Endothelial cell (in vitro differentiated cells): ENCODE data around the gene MCAT. TPM values are rescaled to one million over a fixed set of nuclear protein-coding genes. Genes with fewer than 3 reads are reported as not detected.
"Not testable (repeated sequence)": the region's sequence is repeated elsewhere in the genome, so short reads cannot be mapped to it uniquely, and the experiment has no call there.

Source experiments
- DNase-seq: peaks from one replicate; pipeline ENCODE4 v3.0.0; 2021; ENCODE audit warnings: low spot score
- H3K27ac Mint-ChIP-seq: one replicate; pipeline ENCODE4 v1.8.0; 2021; ENCODE audit warnings: mixed read lengths, inconsistent platforms; ENCODE audit not compliant: unreplicated experiment
- H3K27me3 Mint-ChIP-seq: one replicate; pipeline ENCODE4 v1.8.0; 2021; ENCODE audit warnings: mild to moderate bottlenecking, moderate library complexity, mixed read lengths, inconsistent platforms; ENCODE audit not compliant: unreplicated experiment
- H3K36me3 Mint-ChIP-seq: one replicate; pipeline ENCODE4 v1.8.0; 2021; ENCODE audit warnings: mild to moderate bottlenecking, low read depth, mixed read lengths, inconsistent platforms; ENCODE audit not compliant: unreplicated experiment
- H3K4me1 Mint-ChIP-seq: one replicate; pipeline ENCODE4 v1.8.0; 2021; ENCODE audit warnings: mild to moderate bottlenecking, mixed read lengths, inconsistent platforms; ENCODE audit not compliant: unreplicated experiment
- H3K4me3 Mint-ChIP-seq: one replicate; pipeline ENCODE4 v1.8.0; 2021; ENCODE audit warnings: mild to moderate bottlenecking, mixed read lengths, inconsistent platforms; ENCODE audit not compliant: unreplicated experiment
- H3K9me3 Mint-ChIP-seq: one replicate; pipeline ENCODE4 v1.8.0; 2021; ENCODE audit warnings: mixed read lengths, inconsistent platforms; ENCODE audit not compliant: unreplicated experiment
- total RNA-seq: library from RNA; stranded (reverse); fragmentation: NEBNext Ultra II Directional; extraction: Animal tissue kit (Norgen Biotek cat#: 25700); gene quantifications from one replicate; pipeline ENCODE4 v1.2.1, GENCODE V29; 2021; ENCODE audit not compliant: unreplicated experiment
- TF ChIP-seq, protein P1 (sequence below): fragments of 200-600 bp; sonication (generic); IDR thresholded peaks from one replicate; pipeline ENCODE4 v1.5.0; 2021; ENCODE audit warnings: antibody characterized with exemption; ENCODE audit not compliant: unreplicated experiment

Gene MCAT
- total RNA-seq, 1 donor from 2014 or later: 10.3 TPM

DNA sequence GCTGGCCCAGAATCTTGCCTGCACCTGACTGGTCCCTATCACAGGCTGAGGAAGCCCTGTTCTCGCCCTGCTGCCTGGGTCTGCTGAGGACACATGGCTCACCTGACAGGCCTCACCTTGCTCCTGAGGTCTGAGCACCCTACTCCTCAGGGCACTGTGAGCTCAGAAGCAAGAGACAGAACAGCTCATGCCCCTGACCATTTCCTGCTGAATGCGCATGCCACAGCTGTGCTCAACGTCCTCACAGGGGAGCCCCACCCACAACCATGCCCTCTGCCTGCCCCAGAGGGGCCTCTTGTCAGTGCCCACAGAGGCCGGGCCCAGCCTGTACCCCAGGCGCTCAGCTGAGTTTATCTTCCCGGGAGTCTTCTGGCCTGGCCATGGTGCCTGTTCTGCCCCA is 5.4 kb upstream of the MCAT start:
- H3K27me3 Mint-ChIP-seq: peaks cover 5% of the 10 kb centered on the region
- H3K4me1 Mint-ChIP-seq: peaks cover 12% of the 10 kb centered on the region
- TF ChIP-seq, protein P1, sequence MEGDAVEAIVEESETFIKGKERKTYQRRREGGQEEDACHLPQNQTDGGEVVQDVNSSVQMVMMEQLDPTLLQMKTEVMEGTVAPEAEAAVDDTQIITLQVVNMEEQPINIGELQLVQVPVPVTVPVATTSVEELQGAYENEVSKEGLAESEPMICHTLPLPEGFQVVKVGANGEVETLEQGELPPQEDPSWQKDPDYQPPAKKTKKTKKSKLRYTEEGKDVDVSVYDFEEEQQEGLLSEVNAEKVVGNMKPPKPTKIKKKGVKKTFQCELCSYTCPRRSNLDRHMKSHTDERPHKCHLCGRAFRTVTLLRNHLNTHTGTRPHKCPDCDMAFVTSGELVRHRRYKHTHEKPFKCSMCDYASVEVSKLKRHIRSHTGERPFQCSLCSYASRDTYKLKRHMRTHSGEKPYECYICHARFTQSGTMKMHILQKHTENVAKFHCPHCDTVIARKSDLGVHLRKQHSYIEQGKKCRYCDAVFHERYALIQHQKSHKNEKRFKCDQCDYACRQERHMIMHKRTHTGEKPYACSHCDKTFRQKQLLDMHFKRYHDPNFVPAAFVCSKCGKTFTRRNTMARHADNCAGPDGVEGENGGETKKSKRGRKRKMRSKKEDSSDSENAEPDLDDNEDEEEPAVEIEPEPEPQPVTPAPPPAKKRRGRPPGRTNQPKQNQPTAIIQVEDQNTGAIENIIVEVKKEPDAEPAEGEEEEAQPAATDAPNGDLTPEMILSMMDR: no peak
- H3K9me3 Mint-ChIP-seq: no peaks in the 10 kb centered on the region
- no peaks in the 10 kb centered on the region for H3K36me3 Mint-ChIP-seq
- H3K4me3 Mint-ChIP-seq: no peak overlapping the region
- no peak for DNase-seq
- H3K27ac Mint-ChIP-seq: no peak overlapping the region

DNA sequence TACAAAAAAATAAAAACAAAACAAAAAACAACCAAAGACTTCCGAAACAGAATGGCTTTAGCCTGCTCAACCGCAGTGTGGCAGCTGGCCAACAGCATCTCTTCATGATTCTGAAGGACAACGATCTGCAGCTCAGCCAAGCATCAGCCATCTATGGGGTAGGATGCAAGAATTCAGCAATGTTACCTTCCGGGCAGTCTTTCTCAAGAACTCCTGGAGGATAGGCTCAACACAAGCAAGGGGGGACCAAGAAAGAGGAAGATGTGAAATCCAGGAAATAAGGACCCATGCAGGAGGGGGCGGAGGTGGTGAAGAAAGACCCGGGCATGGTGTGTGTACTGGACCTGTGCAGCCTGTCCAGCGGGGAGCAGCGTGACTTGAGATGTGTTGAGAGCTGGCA is 4.6 kb upstream of the MCAT start:
- Mint-ChIP-seq H3K27ac (no peak overlapping the region), H3K36me3 (no peaks in the 10 kb centered on the region), H3K27me3 (peaks cover 7% of the 10 kb centered on the region), H3K4me1 (peaks cover 9% of the 10 kb centered on the region), H3K9me3 (no peaks in the 10 kb centered on the region), H3K4me3 (no peak overlapping the region)
- TF ChIP-seq, protein P1: no peak
- no peak for DNase-seq

DNA sequence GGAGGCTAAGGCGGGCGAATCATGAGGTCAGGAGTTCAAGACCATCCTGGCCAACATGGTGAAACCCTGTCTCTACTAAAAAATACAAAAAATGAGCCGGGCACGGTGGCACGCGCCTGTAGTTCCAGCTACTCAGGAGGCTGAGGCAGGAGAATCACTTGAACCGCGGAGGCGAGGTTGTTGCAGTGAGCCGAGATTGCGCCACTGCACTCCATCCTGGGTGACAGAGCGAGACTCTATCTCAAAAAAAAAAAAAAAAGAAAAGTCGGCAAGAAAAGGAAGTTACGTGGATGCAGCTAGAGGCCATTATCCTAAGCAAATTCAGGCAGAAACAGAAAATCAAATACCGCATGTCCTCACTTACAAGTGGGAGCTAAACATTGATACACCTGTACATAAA is 3.1 kb upstream of the MCAT start:
- not testable (repeated sequence) for DNase-seq, H3K36me3 Mint-ChIP-seq, H3K4me1 Mint-ChIP-seq, H3K9me3 Mint-ChIP-seq, H3K27ac Mint-ChIP-seq, H3K4me3 Mint-ChIP-seq
- peaks cover 12% of the 10 kb centered on the region for H3K27me3 Mint-ChIP-seq

DNA sequence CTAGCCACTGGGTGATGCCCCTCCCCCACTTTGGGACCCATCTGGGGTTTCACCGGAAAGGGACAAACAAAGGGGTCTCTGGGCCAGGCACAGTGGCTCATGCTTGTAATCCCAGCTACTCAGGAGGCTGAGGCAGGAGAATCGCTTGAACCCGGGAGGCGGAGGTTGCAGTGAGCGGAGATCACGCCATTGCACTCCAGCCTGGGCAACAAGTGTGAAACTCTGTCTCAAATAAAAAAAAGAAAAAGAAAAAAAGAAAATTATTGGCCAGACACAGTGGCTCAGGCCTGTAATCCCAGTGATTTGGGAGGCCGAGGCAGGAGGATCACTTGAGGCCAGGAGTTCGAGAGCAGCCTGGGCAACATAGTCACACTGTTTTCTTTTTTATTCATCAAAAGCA is 2.2 kb upstream of the MCAT start:
- not testable (repeated sequence) for H3K9me3 Mint-ChIP-seq, H3K36me3 Mint-ChIP-seq, H3K4me1 Mint-ChIP-seq

DNA sequence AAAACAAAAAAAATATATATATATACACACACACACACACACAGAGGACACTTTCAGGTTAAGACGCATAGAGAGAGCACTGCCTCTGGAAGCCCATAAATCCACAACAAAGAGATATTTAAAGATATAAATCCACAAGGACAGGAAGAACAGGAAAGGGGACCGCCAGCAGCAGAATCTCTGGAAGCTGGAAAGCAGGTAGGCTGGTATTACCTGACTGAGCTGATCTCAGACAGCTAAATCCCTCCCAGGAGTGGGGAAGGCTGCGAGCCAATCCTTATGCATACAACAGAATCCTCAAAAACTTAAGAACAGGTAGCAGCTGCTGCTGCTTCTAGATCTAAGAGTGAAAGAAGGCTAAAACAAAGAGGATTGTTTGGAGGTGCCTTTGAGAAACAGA is 1.8 kb upstream of the MCAT start:
- TF ChIP-seq, protein P1: no peak
- H3K27me3 Mint-ChIP-seq: peaks cover 9% of the 10 kb centered on the region
- DNase-seq: no peak
- H3K4me1 Mint-ChIP-seq: peaks cover 4% of the 10 kb centered on the region
- H3K9me3 Mint-ChIP-seq: no peaks in the 10 kb centered on the region
- no peak overlapping the region for H3K4me3 Mint-ChIP-seq
- no peak overlapping the region for H3K27ac Mint-ChIP-seq
- no peaks in the 10 kb centered on the region for H3K36me3 Mint-ChIP-seq

More for the DNA sequence above, 2.2 kb upstream of the MCAT start:
- DNase-seq, H3K27ac Mint-ChIP-seq, H3K4me3 Mint-ChIP-seq, H3K27me3 Mint-ChIP-seq: not testable (repeated sequence)

DNA sequence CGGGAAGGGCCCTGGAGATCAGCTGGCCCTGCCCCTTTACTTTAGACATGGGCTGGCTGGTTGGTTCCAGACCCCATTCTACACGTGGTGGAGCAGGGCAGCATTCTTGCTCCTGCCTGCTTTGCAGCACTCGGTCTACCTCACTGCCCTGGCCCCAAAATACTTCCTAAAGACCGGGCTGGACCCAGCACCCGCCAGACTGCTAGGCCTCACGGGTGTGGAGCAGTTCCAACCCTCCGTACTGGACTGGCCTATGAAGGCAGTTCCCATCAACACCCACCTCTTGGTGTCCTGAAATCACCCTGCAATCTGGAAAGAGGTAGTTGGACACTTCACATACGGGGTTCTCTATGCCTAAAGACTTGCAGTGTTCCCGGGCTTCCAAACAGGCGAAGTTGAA is 6.4 kb downstream of the MCAT start:
- Mint-ChIP-seq H3K4me3 (no peak overlapping the region), H3K36me3 (peaks cover 20% of the 10 kb centered on the region), H3K27me3 (peaks cover 1% of the 10 kb centered on the region), H3K27ac (peak overlapping the region; percentile 70), H3K4me1 (peaks cover 22% of the 10 kb centered on the region), H3K9me3 (no peaks in the 10 kb centered on the region)
- TF ChIP-seq, protein P1: no peak
- DNase-seq: no peak
